Endodermal cell (in vitro differentiated cells): ENCODE measurements around the gene ZFAND2A. TPM values are rescaled to one million over a fixed set of nuclear protein-coding genes. Genes with fewer than 3 reads are reported as not detected.

Experiments
- DNase-seq: peaks from one replicate; pipeline ENCODE4 v3.0.0-alpha.2; 2017
- H3K27ac ChIP-seq: 2 replicates; pipeline ENCODE4 v1.5.1; 2013; ENCODE audit warnings: mild to moderate bottlenecking, low read depth, low read length, moderate library complexity
- H3K27me3 ChIP-seq: 2 replicates; pipeline ENCODE4 v1.6.1; 2013; ENCODE audit warnings: mild to moderate bottlenecking, low read length, moderate library complexity; ENCODE audit not compliant: insufficient read depth, control insufficient read depth, poor library complexity, severe bottlenecking
- H3K36me3 ChIP-seq: 2 replicates; pipeline ENCODE4 v1.7.0; 2013; ENCODE audit warnings: mild to moderate bottlenecking, low read length, moderate library complexity; ENCODE audit not compliant: control insufficient read depth, insufficient read depth
- H3K4me1 ChIP-seq: one replicate; pipeline ENCODE4 v1.7.0; 2013; ENCODE audit warnings: low read length; ENCODE audit not compliant: control insufficient read depth, insufficient read depth
- H3K4me3 ChIP-seq: 2 replicates; pipeline ENCODE4 v1.5.1; 2013; ENCODE audit warnings: mild to moderate bottlenecking, low read length, moderate library complexity
- H3K9ac ChIP-seq: 2 replicates; pipeline ENCODE4 v1.6.1; 2013; ENCODE audit warnings: mild to moderate bottlenecking, low read length, moderate library complexity; ENCODE audit not compliant: poor library complexity, severe bottlenecking; ENCODE audit errors: extremely low read depth
- H3K9me3 ChIP-seq: 2 replicates; pipeline ENCODE4 v1.6.1; 2013; ENCODE audit warnings: mild to moderate bottlenecking, low read length, moderate library complexity; ENCODE audit not compliant: control insufficient read depth
- H3K27ac Mint-ChIP-seq: 2 replicates; pipeline ENCODE4 v1.8.0; 2020; ENCODE audit warnings: mixed read lengths
- H3K27me3 Mint-ChIP-seq: 2 replicates; pipeline ENCODE4 v1.8.0; 2021; ENCODE audit warnings: mild to moderate bottlenecking, mixed read lengths; ENCODE audit not compliant: insufficient read depth
- H3K36me3 Mint-ChIP-seq: 2 replicates; pipeline ENCODE4 v1.8.0; 2020; ENCODE audit warnings: low read depth, mixed read lengths
- H3K4me1 Mint-ChIP-seq: 2 replicates; pipeline ENCODE4 v1.8.0; 2020; ENCODE audit warnings: mixed read lengths
- H3K4me3 Mint-ChIP-seq: 2 replicates; pipeline ENCODE4 v1.8.0; 2020; ENCODE audit warnings: mild to moderate bottlenecking, moderate library complexity, mixed read lengths
- H3K9me3 Mint-ChIP-seq: 2 replicates; pipeline ENCODE4 v1.8.0; 2020; ENCODE audit warnings: mild to moderate bottlenecking, mixed read lengths
- WGBS, 2 experiments: methylation state at CpG; one replicate each; pipeline versions ENCODE4 v1.1.5 to v1.1.7; 2013; ENCODE audit warnings: missing lambda C conversion rate in 2 of 2, mixed read lengths in 1 of 2; ENCODE audit not compliant: insufficient coverage in 1 of 2, insufficient read length in 1 of 2; 5-methylcytosine and 5-hydroxymethylcytosine counted together
- total RNA-seq, 2 donors: library from RNA; stranded (reverse); fragmentation: NEBNext Ultra II Directional in 1 of 2; extraction: Animal tissue kit (Norgen Biotek cat#: 25700) in 1 of 2; gene quantifications; 2 replicates in 1 of 2; 3 replicates in 1 of 2; pipeline ENCODE4 v1.2.1, GENCODE V29; 2021
- TF ChIP-seq, protein P1 (sequence below): fragments of 200-600 bp; sonication (generic); conservative IDR thresholded peaks from 2 replicates; pipeline ENCODE4 v1.5.0; 2021; ENCODE audit warnings: antibody characterized with exemption, mild to moderate bottlenecking

ZFAND2A gene
- total RNA-seq, 2 donors from 2014 or later = 14.9 to 17.1 TPM

DNA sequence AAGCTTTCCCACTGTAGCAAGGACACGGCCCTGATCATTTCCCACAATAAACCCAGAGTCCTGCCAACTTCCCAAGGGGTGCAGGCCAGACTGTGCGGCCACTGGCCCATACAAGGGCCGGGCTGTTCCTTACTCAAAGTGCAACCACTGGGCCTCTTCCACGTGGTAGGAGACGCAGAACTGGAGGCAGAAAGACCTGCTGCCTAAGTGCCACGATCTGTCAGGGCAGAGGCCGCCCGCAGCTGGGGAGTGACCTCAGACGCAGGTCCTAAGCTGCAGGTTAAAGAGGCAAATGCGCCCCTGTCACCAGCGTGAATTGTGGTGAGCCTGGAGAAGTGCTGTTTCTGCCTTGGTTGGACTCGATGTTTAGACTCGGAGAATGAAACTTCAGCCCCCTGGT, 45.9 kb downstream of the ZFAND2A start:
- Mint-ChIP-seq H3K4me1 (no peaks in the 10 kb centered on the region), H3K27me3 (no peaks in the 10 kb centered on the region), H3K36me3 (peaks cover 17% of the 10 kb centered on the region), H3K9me3 (peaks cover 14% of the 10 kb centered on the region), H3K27ac (no peak overlapping the region), H3K4me3 (no peak overlapping the region)
- no peak overlapping the region for H3K27ac ChIP-seq
- H3K9ac ChIP-seq = no peak overlapping the region
- TF ChIP-seq, protein P1, sequence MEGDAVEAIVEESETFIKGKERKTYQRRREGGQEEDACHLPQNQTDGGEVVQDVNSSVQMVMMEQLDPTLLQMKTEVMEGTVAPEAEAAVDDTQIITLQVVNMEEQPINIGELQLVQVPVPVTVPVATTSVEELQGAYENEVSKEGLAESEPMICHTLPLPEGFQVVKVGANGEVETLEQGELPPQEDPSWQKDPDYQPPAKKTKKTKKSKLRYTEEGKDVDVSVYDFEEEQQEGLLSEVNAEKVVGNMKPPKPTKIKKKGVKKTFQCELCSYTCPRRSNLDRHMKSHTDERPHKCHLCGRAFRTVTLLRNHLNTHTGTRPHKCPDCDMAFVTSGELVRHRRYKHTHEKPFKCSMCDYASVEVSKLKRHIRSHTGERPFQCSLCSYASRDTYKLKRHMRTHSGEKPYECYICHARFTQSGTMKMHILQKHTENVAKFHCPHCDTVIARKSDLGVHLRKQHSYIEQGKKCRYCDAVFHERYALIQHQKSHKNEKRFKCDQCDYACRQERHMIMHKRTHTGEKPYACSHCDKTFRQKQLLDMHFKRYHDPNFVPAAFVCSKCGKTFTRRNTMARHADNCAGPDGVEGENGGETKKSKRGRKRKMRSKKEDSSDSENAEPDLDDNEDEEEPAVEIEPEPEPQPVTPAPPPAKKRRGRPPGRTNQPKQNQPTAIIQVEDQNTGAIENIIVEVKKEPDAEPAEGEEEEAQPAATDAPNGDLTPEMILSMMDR = no peak
- no peak for DNase-seq
- H3K4me3 ChIP-seq = no peak overlapping the region
- H3K27me3 ChIP-seq = no peaks in the 10 kb centered on the region
- H3K4me1 ChIP-seq = no peaks in the 10 kb centered on the region
- H3K36me3 ChIP-seq = peaks cover 23% of the 10 kb centered on the region
- no peaks in the 10 kb centered on the region for H3K9me3 ChIP-seq
- 92 to 95% methylated on average over 12 to 13 of the region's 13 CpGs for WGBS, 2 experiments

DNA sequence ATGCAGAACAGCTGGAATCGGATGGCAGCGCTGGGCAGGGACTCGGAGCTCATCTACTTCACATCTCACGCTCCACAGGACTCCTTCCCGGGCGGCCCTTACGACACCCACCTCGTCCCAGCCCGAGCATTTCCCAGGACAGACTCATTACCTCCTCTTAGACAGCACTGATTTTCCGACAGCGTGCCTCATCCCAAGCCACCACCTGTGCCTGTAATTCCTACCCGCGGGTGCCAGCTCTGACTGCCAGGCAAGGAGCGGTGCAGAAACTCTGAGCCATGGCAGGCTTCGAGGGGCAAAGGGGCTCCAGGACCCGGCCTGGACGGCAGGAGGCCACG, 46.5 kb downstream of the ZFAND2A start:
- TF ChIP-seq, protein P1 = no peak
- no peaks in the 10 kb centered on the region for H3K4me1 ChIP-seq
- no peak overlapping the region for H3K27ac ChIP-seq
- no peaks in the 10 kb centered on the region for H3K9me3 ChIP-seq
- H3K4me3 Mint-ChIP-seq = no peak overlapping the region
- no peak for DNase-seq
- no peak overlapping the region for H3K27ac Mint-ChIP-seq
- H3K36me3 ChIP-seq = peaks cover 20% of the 10 kb centered on the region
- H3K36me3 Mint-ChIP-seq = peaks cover 16% of the 10 kb centered on the region
- no peaks in the 10 kb centered on the region for H3K4me1 Mint-ChIP-seq
- no peaks in the 10 kb centered on the region for H3K27me3 Mint-ChIP-seq
- H3K27me3 ChIP-seq = no peaks in the 10 kb centered on the region
- H3K9me3 Mint-ChIP-seq = peaks cover 14% of the 10 kb centered on the region
- WGBS, 2 experiments = 93 to 97% methylated on average over 14 to 18 of the region's 18 CpGs
- no peak overlapping the region for H3K4me3 ChIP-seq
- no peak overlapping the region for H3K9ac ChIP-seq

DNA sequence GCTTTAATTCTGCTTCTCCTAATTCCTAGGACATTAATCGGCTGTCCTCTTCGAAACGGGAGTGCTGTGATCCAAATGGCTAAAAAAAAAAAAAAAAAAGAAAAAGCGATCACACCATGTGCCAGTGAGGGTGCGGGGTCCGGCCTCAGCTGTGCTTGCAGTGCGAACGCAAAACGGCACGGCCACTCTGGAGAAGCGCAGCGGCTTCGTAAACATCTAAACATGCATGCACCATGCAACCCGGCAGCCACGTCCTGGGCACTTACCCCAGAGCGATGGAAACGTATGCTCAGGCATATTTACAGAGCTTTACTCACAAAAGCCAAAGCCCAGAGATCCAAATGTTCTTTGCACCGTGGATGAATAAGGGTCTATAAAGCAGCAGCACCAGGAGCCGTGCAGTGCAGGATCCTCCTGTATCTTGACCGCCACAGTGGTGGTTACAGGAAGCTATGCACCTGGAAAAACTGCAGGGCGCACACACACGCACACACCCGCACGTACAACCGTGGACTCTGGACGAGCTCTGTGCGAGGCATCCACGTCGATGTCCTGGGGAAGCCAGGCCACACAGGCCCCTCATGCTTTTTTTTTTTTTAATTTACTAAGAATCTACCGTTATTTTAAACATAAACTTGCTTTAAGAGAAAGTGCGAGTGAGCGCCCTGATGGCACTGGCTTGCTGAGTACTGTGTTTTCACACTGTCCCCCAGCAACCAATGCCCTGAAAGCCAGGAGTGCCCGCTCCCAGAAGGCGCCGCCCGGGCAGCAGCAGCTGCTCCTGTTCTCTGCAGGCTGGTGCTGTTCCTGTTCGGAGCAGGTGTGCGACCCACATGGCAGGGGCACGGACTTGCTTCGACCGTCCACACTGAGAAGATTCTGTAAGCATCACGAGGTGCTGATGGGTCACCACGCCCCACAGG, 47.1 kb downstream of the ZFAND2A start:
- no peak for DNase-seq
- 93 to 95% methylated on average over 38 to 43 of the region's 43 CpGs for WGBS, 2 experiments
- no peak overlapping the region for H3K27ac Mint-ChIP-seq

More for the DNA sequence above, 47.1 kb downstream of the ZFAND2A start:
- TF ChIP-seq, protein P1 = no peak
- H3K27me3 ChIP-seq = no peaks in the 10 kb centered on the region
- H3K27ac ChIP-seq = no peak overlapping the region
- peaks cover 20% of the 10 kb centered on the region for H3K36me3 ChIP-seq
- H3K9me3 Mint-ChIP-seq = peaks cover 13% of the 10 kb centered on the region
- no peaks in the 10 kb centered on the region for H3K4me1 ChIP-seq
- no peak overlapping the region for H3K4me3 Mint-ChIP-seq
- H3K4me3 ChIP-seq = no peak overlapping the region
- H3K36me3 Mint-ChIP-seq = peaks cover 13% of the 10 kb centered on the region
- H3K27me3 Mint-ChIP-seq = no peaks in the 10 kb centered on the region
- no peaks in the 10 kb centered on the region for H3K4me1 Mint-ChIP-seq
- no peaks in the 10 kb centered on the region for H3K9me3 ChIP-seq
- H3K9ac ChIP-seq = no peak overlapping the region
